Stimulated activated CD4-positive, alpha-beta T cell treated with anti-CD3 and anti-CD28 coated beads, Interleukin-15, amount 100 ng/mL, for 1 hour (primary cell): Measurements from ENCODE around the gene PCK2.
A peak's percentile ranks its signal among the peaks of the same experiment; 100 is the strongest.

ENCODE experiments used
- DNase-seq, 2 donors: peaks; one replicate each; pipeline ENCODE4 v3.0.0-alpha.2; 2020; ENCODE audit warnings: low read depth in 1 of 2, low spot score in 1 of 2

The PCK2 gene

GRCh38 chr14:24074625-24075484, 19.3 kb upstream of the PCK2 start:
- DNase-seq = no peak

GRCh38 chr14:24075485-24076301, 18.4 kb upstream of the PCK2 start:
- no peak for DNase-seq

- DNase-seq = no peak
These were observed 17.9 kb upstream of the PCK2 start for GRCh38 chr14:24076302-24076601.

GRCh38 chr14:24077086-24077485, 17.0 kb upstream of the PCK2 start:
- DNase-seq = no peak

GRCh38 chr14:24078146-24078545, 16.0 kb upstream of the PCK2 start:
- no peak for DNase-seq

- no peak for DNase-seq
These were observed 14.5 kb upstream of the PCK2 start for GRCh38 chr14:24079491-24080141.

- no peak for DNase-seq
These were observed 14.0 kb upstream of the PCK2 start for GRCh38 chr14:24080142-24080530.

GRCh38 chr14:24080888-24081738, 13.0 kb upstream of the PCK2 start:
- peak; percentile 39 to 58 for DNase-seq

GRCh38 chr14:24081739-24082211, 12.3 kb upstream of the PCK2 start:
- no peak for DNase-seq

- no peak for DNase-seq
These were observed 11.6 kb upstream of the PCK2 start for GRCh38 chr14:24082411-24083080.

- no peak for DNase-seq
These were observed 10.6 kb upstream of the PCK2 start for GRCh38 chr14:24083462-24083861.

GRCh38 chr14:24084440-24084839, 9.7 kb upstream of the PCK2 start:
- DNase-seq = no peak

- no peak for DNase-seq
These were observed 8.9 kb upstream of the PCK2 start for GRCh38 chr14:24085215-24085614.

GRCh38 chr14:24086193-24086955, 7.7 kb upstream of the PCK2 start:
- no peak for DNase-seq

GRCh38 chr14:24087004-24087403, 7.1 kb upstream of the PCK2 start:
- no peak for DNase-seq

- DNase-seq = no peak
These were observed 6.0 kb upstream of the PCK2 start for GRCh38 chr14:24088095-24088494.

GRCh38 chr14:24089890-24090289, 4.2 kb upstream of the PCK2 start:
- no peak for DNase-seq

GRCh38 chr14:24092110-24092504, 2.0 kb upstream of the PCK2 start:
- no peak for DNase-seq

GRCh38 chr14:24092505-24093206, 1.5 kb upstream of the PCK2 start:
- no peak for DNase-seq
